GM12878 (cell line): ENCODE results near the gene ZSWIM5. TPM values are rescaled to one million over a fixed set of nuclear protein-coding genes. Genes with fewer than 3 reads are reported as not detected.

ENCODE experiments used
- ATAC-seq: fragments of 200-7000 bp; cut with Tn5 transposase; 3 replicates; pipeline ENCODE4 v1.9.1; 2020; ENCODE audit warnings: mild to moderate bottlenecking, moderate library complexity
- BruUV-seq: library from RNA; stranded (reverse); fragments of 400-500 nt; replicated peaks from 2 replicates; lab custom pipeline; 2021; lab: Mats Ljungman, UMichigan
- CTCF ChIA-PET: fragments of 300-600 bp; sonication (Branson Sonifier 250); formaldehyde crosslinking; extraction: SDS; loops from one replicate; lab custom pipeline; 2021; ENCODE audit warnings: inconsistent platforms; lab: Yijun Ruan, JAX
- POLR2A ChIA-PET: fragments of 350-600 bp; formaldehyde crosslinking; extraction: SDS; loops from one replicate; lab custom pipeline; 2021; ENCODE audit warnings: inconsistent platforms; lab: Charles Lee
- RAD21 ChIA-PET: fragments of 300-600 bp; sonication (Branson Sonifier 250); formaldehyde crosslinking; loops from one replicate; lab custom pipeline; 2023; ENCODE audit warnings: antibody characterized with exemption; ENCODE audit not compliant: unreplicated experiment; lab: Charles Lee
- SMC1A ChIA-PET: fragments of 300-600 bp; sonication (Branson Sonifier 250); formaldehyde crosslinking; loops from one replicate; lab custom pipeline; 2023; ENCODE audit not compliant: unreplicated experiment, uncharacterized antibody; lab: Charles Lee
- DNase-seq: peaks from one replicate; pipeline ENCODE4 v3.0.0-alpha.2; 2011; ENCODE audit warnings: low read depth, low spot score
- FAIRE-seq: peaks from 3 replicates; lab custom pipeline; 2011; peaks lifted over from hg19 to GRCh38; lab: Jason Lieb, UNC
- H2AFZ ChIP-seq: 2 replicates; pipeline ENCODE4 v1.6.0; 2011; ENCODE audit warnings: low read depth, low read length, control low read depth; ENCODE audit not compliant: control insufficient read depth
- H3K27ac ChIP-seq: 2 replicates; pipeline ENCODE4 v1.5.1; 2011; ENCODE audit warnings: control low read depth; ENCODE audit not compliant: control insufficient read depth, insufficient read depth
- H3K27me3 ChIP-seq, 2 experiments: replicated peaks in 1 of 2; 2 replicates each; pipeline versions ENCODE4 v1.6.0 to v1.6.1; 2011; ENCODE audit warnings: low read length in 1 of 2; ENCODE audit not compliant: control insufficient read depth in 2 of 2, insufficient read depth in 2 of 2
- H3K36me3 ChIP-seq, 2 experiments: 2 replicates each; pipeline ENCODE4 v1.5.1; 2011; ENCODE audit warnings: low read length in 1 of 2; ENCODE audit not compliant: control insufficient read depth in 2 of 2, insufficient read depth in 2 of 2
- H3K4me1 ChIP-seq: 2 replicates; pipeline ENCODE4 v1.6.1; 2011; ENCODE audit warnings: mild to moderate bottlenecking, low read length, moderate library complexity, mixed read lengths; ENCODE audit not compliant: control insufficient read depth, insufficient read depth
- H3K4me2 ChIP-seq: 2 replicates; pipeline ENCODE4 v1.6.0; 2011; ENCODE audit warnings: control low read depth; ENCODE audit not compliant: control insufficient read depth, insufficient read depth
- H3K4me3 ChIP-seq: fragments of 200-600 bp; sonication (generic); 2 replicates; pipeline ENCODE4 v1.5.1; 2016
- H3K79me2 ChIP-seq: 2 replicates; pipeline ENCODE4 v1.6.0; 2011; ENCODE audit warnings: low read length; ENCODE audit not compliant: control insufficient read depth, insufficient read depth
- H3K9ac ChIP-seq: 2 replicates; pipeline ENCODE4 v1.8.0; 2011; ENCODE audit warnings: low read length, control low read depth, mixed read lengths; ENCODE audit not compliant: control insufficient read depth, insufficient read depth
- H3K9me3 ChIP-seq: replicated peaks from 3 replicates; pipeline ENCODE4 v1.5.1; 2011; ENCODE audit warnings: mild to moderate bottlenecking, low read length; ENCODE audit not compliant: control insufficient read depth, insufficient read depth
- H4K20me1 ChIP-seq: 2 replicates; pipeline ENCODE4 v1.6.0; 2011; ENCODE audit not compliant: control insufficient read depth, insufficient read depth
- ASH2L ChIP-seq: fragments of 300-600, 200-600 bp; sonication (generic); IDR thresholded peaks from 2 replicates; pipeline ENCODE4 v1.6.1; 2017; ENCODE audit warnings: low read depth, mild to moderate bottlenecking, borderline replicate concordance
- ATF3 ChIP-seq: IDR thresholded peaks from 2 replicates; pipeline ENCODE4 v1.6.1; 2011; ENCODE audit warnings: low read depth, mild to moderate bottlenecking, low read length, moderate library complexity, borderline replicate concordance; ENCODE audit errors: extremely low read depth
- DPF2 ChIP-seq: fragments of 450-650 bp; IDR thresholded peaks from 2 replicates; pipeline ENCODE4 v1.6.1; 2017; ENCODE audit warnings: mild to moderate bottlenecking
- EP300 ChIP-seq, 2 experiments: fragments of 150-350 bp in 1 of 2; IDR thresholded peaks; 2 replicates each; pipeline ENCODE4 v1.6.1; 2011 to 2012; ENCODE audit warnings: low read depth in 2 of 2, low read length in 2 of 2, borderline replicate concordance in 1 of 2, improper control_type of control experiment in 1 of 2, inconsistent platforms in 1 of 2; ENCODE audit not compliant: control insufficient read depth in 1 of 2
- EZH2 ChIP-seq: IDR thresholded peaks from 2 replicates; pipeline ENCODE4 v1.6.1; 2012; ENCODE audit warnings: low read depth, mild to moderate bottlenecking, control low read depth, inconsistent platforms, low read length, borderline replicate concordance; ENCODE audit not compliant: control insufficient read depth
- FOXK2 ChIP-seq: fragments of 450-650 bp; IDR thresholded peaks from 2 replicates; pipeline ENCODE4 v1.6.1; 2017; ENCODE audit warnings: mild to moderate bottlenecking, moderate library complexity
- HDAC6 ChIP-seq: fragments of 200-600 bp; sonication (generic); IDR thresholded peaks from one replicate; pipeline ENCODE4 v1.8.0; 2017; ENCODE audit warnings: antibody characterized with exemption; ENCODE audit not compliant: unreplicated experiment
- IKZF2 ChIP-seq, 2 experiments: fragments of 450-650 bp; IDR thresholded peaks; 2 replicates each; pipeline ENCODE4 v1.6.1; 2017; ENCODE audit warnings: mild to moderate bottlenecking in 2 of 2, moderate library complexity in 2 of 2
- MEF2B ChIP-seq: fragments of 450-650 bp; IDR thresholded peaks from 2 replicates; pipeline ENCODE4 v1.6.1; 2018; ENCODE audit warnings: mild to moderate bottlenecking, moderate library complexity; ENCODE audit not compliant: partially characterized antibody, poor library complexity, severe bottlenecking
- MTA2 ChIP-seq: fragments of 450-650 bp; IDR thresholded peaks from 2 replicates; pipeline ENCODE4 v1.6.1; 2016; ENCODE audit warnings: low read depth, mild to moderate bottlenecking, moderate library complexity
- MYB ChIP-seq: fragments of 150-350 bp; IDR thresholded peaks from 2 replicates; pipeline ENCODE4 v1.6.1; 2014; ENCODE audit warnings: mild to moderate bottlenecking, low read depth, low read length, borderline replicate concordance
- NR2F1 ChIP-seq: fragments of 450-650 bp; conservative IDR thresholded peaks from 2 replicates; pipeline ENCODE4 v1.6.1; 2017; ENCODE audit warnings: mild to moderate bottlenecking
- PAX5 ChIP-seq: IDR thresholded peaks from 2 replicates; pipeline ENCODE4 v1.6.1; 2011; ENCODE audit warnings: low read depth, low read length, borderline replicate concordance
- POLR2A ChIP-seq: IDR thresholded peaks from 2 replicates; pipeline ENCODE4 v1.6.1; 2011; ENCODE audit warnings: low read depth, mild to moderate bottlenecking, low read length
- TARDBP ChIP-seq: IDR thresholded peaks from 2 replicates; pipeline ENCODE4 v1.6.1; 2016; ENCODE audit warnings: borderline replicate concordance
- TCF12 ChIP-seq: IDR thresholded peaks from 2 replicates; pipeline ENCODE4 v1.6.1; 2011; ENCODE audit warnings: low read depth, mild to moderate bottlenecking, low read length
- YY1 ChIP-seq: IDR thresholded peaks from 2 replicates; pipeline ENCODE4 v1.6.1; 2011; ENCODE audit warnings: low read depth, mild to moderate bottlenecking, low read length
- in situ Hi-C: fragments of 300-500 bp; cut with MboI; formaldehyde crosslinking; loops from 9 replicates; pipeline ENCODE4 v1.14.3; 2018; ENCODE audit warnings: mixed read lengths
- intact Hi-C: fragments of 100-400 bp; cut with micrococcal nuclease; formaldehyde crosslinking; loops from one replicate; pipeline ENCODE4 v1.14.2; 2022; ENCODE audit not compliant: unreplicated experiment
- polyA plus RNA-seq, 11 experiments: library from polyadenylated mRNA; depleted of rRNA in 4 of 11; unstranded in 6 of 11; stranded (reverse) in 5 of 11; fragments of >200 nt; fragmentation: Nextera tagmentation in 4 of 11; fragmentation: Illumina TruSeq in 1 of 11; extraction: Ambion mirVana in 4 of 11; extraction: Trizol in 1 of 11; gene quantifications; 1 replicate in 1 of 11; 2 replicates in 10 of 11; pipeline versions ENCODE4 v1.2.1 to v1.2.3, GENCODE V29; 2011 to 2016; ENCODE audit warnings: inconsistent platforms in 2 of 11, missing spikeins in 2 of 11, low read depth in 1 of 11
- total RNA-seq, 4 experiments: library from RNA; depleted of rRNA in 3 of 4; stranded (reverse); fragments of >200 nt in 3 of 4; fragmentation: Illumina TruSeq in 1 of 4; extraction: Trizol in 1 of 4; gene quantifications; 2 replicates each; pipeline versions ENCODE4 v1.2.1 to v1.2.3, GENCODE V29; 2013 to 2021
- TF ChIP-seq, protein P1 (sequence below): IDR thresholded peaks from 2 replicates; pipeline ENCODE4 v1.6.1; 2011; ENCODE audit warnings: low read depth, low read length, improper control_type of control experiment, borderline replicate concordance
- TF ChIP-seq, protein P2 (sequence below): fragments of 450-650 bp; formaldehyde crosslinking; IDR thresholded peaks from 2 replicates; pipeline ENCODE4 v1.4.0; 2020; ENCODE audit warnings: mild to moderate bottlenecking, moderate library complexity

ZSWIM5 gene
- total and polyA plus RNA-seq, 10 of the 15 experiments (the other 5 are each of a cell fraction or from before 2014, with no cell fraction given): 0.07 to 0.97 (median 0.34) TPM; not detected in 1

- no TSS peak for BruUV-seq
- ChIA-PET POLR2A (no interaction called here), CTCF (interaction anchor here (0.6 to 1.1 kb wide), 4 partner anchors 15 to 163 kb away, joined by 3 read pairs; no protein-coding TSS in a partner anchor), RAD21 (interaction anchor here (0.5 to 1.2 kb wide), 2 partner anchors 55 to 210 kb away, joined by 3 read pairs; no protein-coding TSS in a partner anchor), SMC1A (interaction anchor here (1.1 kb wide), 2 partner anchors 31 to 401 kb away, joined by 3 read pairs; no protein-coding TSS in a partner anchor)
- Histone ChIP-seq H3K4me1 (no peaks in the 10 kb centered on the region), H3K9me3 (no peaks in the 10 kb centered on the region), H3K4me3 (no peak overlapping the region), H4K20me1 (no peaks in the 10 kb centered on the region), H3K79me2 (no peaks in the 10 kb centered on the region), H3K9ac (no peak overlapping the region), H3K27me3 (no peaks in the 10 kb centered on the region), H3K27ac (no peak overlapping the region), H3K36me3 (no peaks in the 10 kb centered on the region), H3K4me2 (no peak overlapping the region), H2AFZ (no peak overlapping the region)
- intact Hi-C loops: no loop called here
- DNase-seq (no peak), ATAC-seq (no peak), FAIRE-seq (no peak)
- TF ChIP-seq, protein P1, sequence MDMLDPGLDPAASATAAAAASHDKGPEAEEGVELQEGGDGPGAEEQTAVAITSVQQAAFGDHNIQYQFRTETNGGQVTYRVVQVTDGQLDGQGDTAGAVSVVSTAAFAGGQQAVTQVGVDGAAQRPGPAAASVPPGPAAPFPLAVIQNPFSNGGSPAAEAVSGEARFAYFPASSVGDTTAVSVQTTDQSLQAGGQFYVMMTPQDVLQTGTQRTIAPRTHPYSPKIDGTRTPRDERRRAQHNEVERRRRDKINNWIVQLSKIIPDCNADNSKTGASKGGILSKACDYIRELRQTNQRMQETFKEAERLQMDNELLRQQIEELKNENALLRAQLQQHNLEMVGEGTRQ: no peak
- TF ChIP-seq PAX5 (no peak), EP300 (IDR thresholded peaks at IDR 0.05; ENCODE audit: borderline replicate concordance in 1 of 2, control insufficient read depth in 1 of 2, low read depth in 2 of 2, low read length in 2 of 2) (no peak), YY1 (no peak), EZH2 (no peak), ASH2L (no peak), IKZF2 (IDR thresholded peaks at IDR 0.05) (no peak), TARDBP (no peak), ATF3 (no peak), POLR2A (no peak), HDAC6 (no peak), TCF12 (no peak), MEF2B (no peak), MTA2 (no peak), FOXK2 (no peak), MYB (no peak), NR2F1 (no peak), DPF2 (no peak)
- TF ChIP-seq, protein P2, sequence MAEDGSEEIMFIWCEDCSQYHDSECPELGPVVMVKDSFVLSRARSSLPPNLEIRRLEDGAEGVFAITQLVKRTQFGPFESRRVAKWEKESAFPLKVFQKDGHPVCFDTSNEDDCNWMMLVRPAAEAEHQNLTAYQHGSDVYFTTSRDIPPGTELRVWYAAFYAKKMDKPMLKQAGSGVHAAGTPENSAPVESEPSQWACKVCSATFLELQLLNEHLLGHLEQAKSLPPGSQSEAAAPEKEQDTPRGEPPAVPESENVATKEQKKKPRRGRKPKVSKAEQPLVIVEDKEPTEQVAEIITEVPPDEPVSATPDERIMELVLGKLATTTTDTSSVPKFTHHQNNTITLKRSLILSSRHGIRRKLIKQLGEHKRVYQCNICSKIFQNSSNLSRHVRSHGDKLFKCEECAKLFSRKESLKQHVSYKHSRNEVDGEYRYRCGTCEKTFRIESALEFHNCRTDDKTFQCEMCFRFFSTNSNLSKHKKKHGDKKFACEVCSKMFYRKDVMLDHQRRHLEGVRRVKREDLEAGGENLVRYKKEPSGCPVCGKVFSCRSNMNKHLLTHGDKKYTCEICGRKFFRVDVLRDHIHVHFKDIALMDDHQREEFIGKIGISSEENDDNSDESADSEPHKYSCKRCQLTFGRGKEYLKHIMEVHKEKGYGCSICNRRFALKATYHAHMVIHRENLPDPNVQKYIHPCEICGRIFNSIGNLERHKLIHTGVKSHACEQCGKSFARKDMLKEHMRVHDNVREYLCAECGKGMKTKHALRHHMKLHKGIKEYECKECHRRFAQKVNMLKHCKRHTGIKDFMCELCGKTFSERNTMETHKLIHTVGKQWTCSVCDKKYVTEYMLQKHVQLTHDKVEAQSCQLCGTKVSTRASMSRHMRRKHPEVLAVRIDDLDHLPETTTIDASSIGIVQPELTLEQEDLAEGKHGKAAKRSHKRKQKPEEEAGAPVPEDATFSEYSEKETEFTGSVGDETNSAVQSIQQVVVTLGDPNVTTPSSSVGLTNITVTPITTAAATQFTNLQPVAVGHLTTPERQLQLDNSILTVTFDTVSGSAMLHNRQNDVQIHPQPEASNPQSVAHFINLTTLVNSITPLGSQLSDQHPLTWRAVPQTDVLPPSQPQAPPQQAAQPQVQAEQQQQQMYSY (CRISPR knock-in tag): no peak
- in situ Hi-C loops: no loop called here
Observed at GRCh38 chr1:45093334-45093733, 113.1 kb downstream of the ZSWIM5 start.
